Mesenchymal stem cell (in vitro differentiated cells and primary cell): ENCODE measurements around the gene ZIC2.

Source experiments
- DNase-seq: peaks from one replicate; pipeline ENCODE4 v3.0.0-alpha.2; 2013
- H2AFZ ChIP-seq: one replicate; pipeline ENCODE4 v1.6.1; 2013; ENCODE audit warnings: low read depth, mild to moderate bottlenecking, control low read depth, inconsistent platforms, low read length, moderate library complexity
- H2AK5ac ChIP-seq: 2 replicates; pipeline ENCODE4 v1.6.1; 2013; ENCODE audit warnings: low read length, moderate library complexity, mild to moderate bottlenecking, inconsistent platforms; ENCODE audit not compliant: severe bottlenecking
- H2BK120ac ChIP-seq: one replicate; pipeline ENCODE4 v1.6.1; 2013; ENCODE audit warnings: low read depth, mild to moderate bottlenecking, inconsistent platforms, low read length, moderate library complexity
- H2BK12ac ChIP-seq, 2 experiments: one replicate each; pipeline ENCODE4 v1.6.1; 2013; ENCODE audit warnings: inconsistent platforms in 2 of 2, low read length in 2 of 2, mild to moderate bottlenecking in 2 of 2, moderate library complexity in 2 of 2, control low read depth in 1 of 2
- H2BK15ac ChIP-seq: one replicate; pipeline ENCODE4 v1.6.1; 2013; ENCODE audit warnings: mild to moderate bottlenecking, low read depth, inconsistent platforms; ENCODE audit not compliant: poor library complexity, severe bottlenecking
- H2BK5ac ChIP-seq: 2 replicates; pipeline ENCODE4 v1.6.1; 2013; ENCODE audit warnings: low read depth, mild to moderate bottlenecking, low read length, control low read depth, inconsistent platforms; ENCODE audit not compliant: poor library complexity, severe bottlenecking
- H3K14ac ChIP-seq, 2 experiments: one replicate each; pipeline ENCODE4 v1.6.1; 2013; ENCODE audit warnings: inconsistent platforms in 2 of 2, low read length in 2 of 2, control low read depth in 1 of 2, mild to moderate bottlenecking in 1 of 2, moderate library complexity in 1 of 2
- H3K18ac ChIP-seq, 2 experiments: one replicate each; pipeline ENCODE4 v1.6.1; 2013; ENCODE audit warnings: inconsistent platforms in 2 of 2, low read length in 2 of 2, control low read depth in 1 of 2, low read depth in 1 of 2, mild to moderate bottlenecking in 1 of 2
- H3K23ac ChIP-seq, 2 experiments: one replicate each; pipeline ENCODE4 v1.6.1; 2013; ENCODE audit warnings: inconsistent platforms in 2 of 2, low read length in 2 of 2, mild to moderate bottlenecking in 2 of 2, moderate library complexity in 2 of 2, control low read depth in 1 of 2
- H3K27ac ChIP-seq: 2 replicates; pipeline ENCODE4 v1.5.1; 2013; ENCODE audit warnings: mild to moderate bottlenecking, moderate library complexity, low read length, control low read depth, inconsistent platforms; ENCODE audit not compliant: poor library complexity, severe bottlenecking
- H3K27me3 ChIP-seq, 2 experiments: 2 replicates each; pipeline versions ENCODE4 v1.6.1 to v1.7.0; 2013; ENCODE audit warnings: low read length in 2 of 2, mild to moderate bottlenecking in 2 of 2, moderate library complexity in 2 of 2, control low read depth in 1 of 2, inconsistent platforms in 1 of 2; ENCODE audit not compliant: control insufficient read depth in 1 of 2, insufficient read depth in 1 of 2
- H3K36me3 ChIP-seq, 2 experiments: 2 replicates each; pipeline versions ENCODE4 v1.6.1 to v1.7.0; 2013; ENCODE audit warnings: low read length in 2 of 2, control low read depth in 1 of 2, inconsistent platforms in 1 of 2, low read depth in 1 of 2, mild to moderate bottlenecking in 1 of 2; ENCODE audit not compliant: insufficient read depth in 2 of 2, control insufficient read depth in 1 of 2
- H3K4ac ChIP-seq, 2 experiments: one replicate each; pipeline ENCODE4 v1.6.1; 2013; ENCODE audit warnings: inconsistent platforms in 2 of 2, low read length in 2 of 2, mild to moderate bottlenecking in 2 of 2, moderate library complexity in 2 of 2, control low read depth in 1 of 2, low read depth in 1 of 2
- H3K4me1 ChIP-seq: 2 replicates; pipeline ENCODE4 v1.6.1; 2013; ENCODE audit warnings: low read depth, low read length, control low read depth; ENCODE audit not compliant: control insufficient read depth, insufficient read depth
- H3K4me2 ChIP-seq: 2 replicates; pipeline ENCODE4 v1.6.1; 2013; ENCODE audit warnings: low read length, mild to moderate bottlenecking, inconsistent platforms; ENCODE audit not compliant: poor library complexity, severe bottlenecking
- H3K4me3 ChIP-seq, 2 experiments: 2 replicates each; pipeline versions ENCODE4 v1.5.1 to v1.7.0; 2013; ENCODE audit warnings: low read length in 2 of 2, mild to moderate bottlenecking in 2 of 2, control low read depth in 1 of 2, low read depth in 1 of 2; ENCODE audit not compliant: insufficient read depth in 1 of 2
- H3K79me1 ChIP-seq: replicated peaks from 2 replicates; pipeline ENCODE4 v1.6.1; 2013; ENCODE audit warnings: mild to moderate bottlenecking, control low read depth, low read length, inconsistent platforms; ENCODE audit not compliant: poor library complexity, severe bottlenecking
- H3K9ac ChIP-seq: 2 replicates; pipeline ENCODE4 v1.7.0; 2013; ENCODE audit warnings: mild to moderate bottlenecking, low read length, moderate library complexity
- H3K9me3 ChIP-seq: 2 replicates; pipeline ENCODE4 v1.7.0; 2013; ENCODE audit warnings: mild to moderate bottlenecking, low read length; ENCODE audit not compliant: control insufficient read depth
- H4K8ac ChIP-seq: one replicate; pipeline ENCODE4 v1.6.1; 2013; ENCODE audit warnings: inconsistent platforms, mild to moderate bottlenecking, low read length, moderate library complexity
- H4K91ac ChIP-seq: one replicate; pipeline ENCODE4 v1.6.1; 2013; ENCODE audit warnings: mild to moderate bottlenecking, low read length, inconsistent platforms
- WGBS: methylation state at CpG from one replicate; pipeline ENCODE4 v1.1.7; 2013; ENCODE audit warnings: mixed read lengths; 5-methylcytosine and 5-hydroxymethylcytosine counted together

Gene ZIC2

GRCh38 chr13:99972190-99972731 is 9.3 kb upstream of the ZIC2 start:
- Histone ChIP-seq H4K8ac (no peak overlapping the region), H3K4me2 (peak overlapping the region; percentile 94), H3K27me3 (peaks cover 4 to 89% of the 10 kb centered on the region in 2 experiments), H3K18ac (no peak overlapping the region), H2BK12ac (no peak overlapping the region), H2BK5ac (no peak overlapping the region), H2BK120ac (no peak overlapping the region), H4K91ac (no peak overlapping the region), H3K79me1 (peaks cover 17% of the 10 kb centered on the region), H3K4ac (no peak overlapping the region), H2BK15ac (no peak overlapping the region), H3K4me3 (peak overlapping the region in 1 of 2 experiments; percentile 53), H3K9ac (no peak overlapping the region), H3K27ac (no peak overlapping the region), H2AFZ (no peak overlapping the region), H3K4me1 (peaks cover 14% of the 10 kb centered on the region), H2AK5ac (no peak overlapping the region), H3K14ac (no peak overlapping the region), H3K9me3 (peaks cover 10% of the 10 kb centered on the region), H3K23ac (no peak overlapping the region), H3K36me3 (peaks cover 0 to 5% of the 10 kb centered on the region in 2 experiments)
- no peak for DNase-seq
- WGBS: 6% methylated on average over 11 of the region's 18 CpGs

GRCh38 chr13:99973163-99973807 is 8.3 kb upstream of the ZIC2 start:
- H3K18ac ChIP-seq: no peak overlapping the region
- H2BK5ac ChIP-seq: no peak overlapping the region
- no peak overlapping the region for H3K4me2 ChIP-seq
- H2BK12ac ChIP-seq: no peak overlapping the region
- no peak overlapping the region for H3K23ac ChIP-seq
- H2BK15ac ChIP-seq: no peak overlapping the region
- no peak overlapping the region for H4K91ac ChIP-seq
- H2AK5ac ChIP-seq: no peak overlapping the region
- peaks cover 18% of the 10 kb centered on the region for H3K4me1 ChIP-seq
- DNase-seq: no peak
- no peak overlapping the region for H3K27ac ChIP-seq
- H3K79me1 ChIP-seq: peaks cover 17% of the 10 kb centered on the region
- H3K9ac ChIP-seq: no peak overlapping the region
- 50% methylated on average over 2 of the region's 11 CpGs for WGBS
- no peak overlapping the region for H3K14ac ChIP-seq
- no peak overlapping the region for H3K4ac ChIP-seq
- no peak overlapping the region for H2AFZ ChIP-seq
- peaks cover 0 to 5% of the 10 kb centered on the region in 2 experiments for H3K36me3 ChIP-seq
- peaks cover 4 to 89% of the 10 kb centered on the region in 2 experiments for H3K27me3 ChIP-seq
- no peak overlapping the region for H4K8ac ChIP-seq
- no peak overlapping the region for H2BK120ac ChIP-seq
- peaks cover 10% of the 10 kb centered on the region for H3K9me3 ChIP-seq
- H3K4me3 ChIP-seq: no peak overlapping the region

GRCh38 chr13:99973808-99974185 is 7.8 kb upstream of the ZIC2 start:
- no peak overlapping the region for H3K4me2 ChIP-seq
- peaks cover 4 to 89% of the 10 kb centered on the region in 2 experiments for H3K27me3 ChIP-seq
- H3K36me3 ChIP-seq: peaks cover 0 to 5% of the 10 kb centered on the region in 2 experiments
- no peak overlapping the region for H2BK15ac ChIP-seq
- no peak overlapping the region for H3K9ac ChIP-seq
- H3K4me3 ChIP-seq: no peak overlapping the region
- no peak overlapping the region for H3K14ac ChIP-seq
- no peak overlapping the region for H2AFZ ChIP-seq
- no peak for DNase-seq
- H3K4me1 ChIP-seq: peaks cover 16% of the 10 kb centered on the region
- H3K4ac ChIP-seq: no peak overlapping the region
- no peak overlapping the region for H2BK5ac ChIP-seq
- H3K27ac ChIP-seq: no peak overlapping the region
- H3K9me3 ChIP-seq: peaks cover 10% of the 10 kb centered on the region
- H3K23ac ChIP-seq: no peak overlapping the region
- no peak overlapping the region for H4K8ac ChIP-seq
- H2AK5ac ChIP-seq: no peak overlapping the region
- no peak overlapping the region for H2BK120ac ChIP-seq
- no peak overlapping the region for H2BK12ac ChIP-seq
- H4K91ac ChIP-seq: no peak overlapping the region
- 17% methylated on average over 1 of the region's 6 CpGs for WGBS
- peaks cover 17% of the 10 kb centered on the region for H3K79me1 ChIP-seq
- H3K18ac ChIP-seq: no peak overlapping the region

GRCh38 chr13:99974296-99974938 is 7.2 kb upstream of the ZIC2 start:
- Histone ChIP-seq H3K27ac (no peak overlapping the region), H2BK15ac (no peak overlapping the region), H3K9me3 (peaks cover 10% of the 10 kb centered on the region), H4K8ac (no peak overlapping the region), H3K18ac (no peak overlapping the region), H2AK5ac (no peak overlapping the region), H3K79me1 (peaks cover 17% of the 10 kb centered on the region), H3K4me1 (peaks cover 14% of the 10 kb centered on the region), H3K4ac (no peak overlapping the region), H4K91ac (no peak overlapping the region), H3K4me2 (no peak overlapping the region), H3K4me3 (no peak overlapping the region), H3K36me3 (no peaks in the 10 kb centered on the region), H3K14ac (no peak overlapping the region), H3K27me3 (peaks cover 4 to 89% of the 10 kb centered on the region in 2 experiments), H3K9ac (no peak overlapping the region), H2BK12ac (no peak overlapping the region), H3K23ac (no peak overlapping the region), H2BK120ac (no peak overlapping the region), H2AFZ (no peak overlapping the region), H2BK5ac (peak overlapping the region; percentile 23)
- 30% methylated on average over 16 of the region's 18 CpGs for WGBS
- DNase-seq: no peak
